Measurements from ENCODE around the gene PCLAF.
"Not testable (repeated sequence)": the region's sequence is repeated elsewhere in the genome, so short reads cannot be mapped to it uniquely, and the experiment has no call there.

Gene PCLAF

DNA sequence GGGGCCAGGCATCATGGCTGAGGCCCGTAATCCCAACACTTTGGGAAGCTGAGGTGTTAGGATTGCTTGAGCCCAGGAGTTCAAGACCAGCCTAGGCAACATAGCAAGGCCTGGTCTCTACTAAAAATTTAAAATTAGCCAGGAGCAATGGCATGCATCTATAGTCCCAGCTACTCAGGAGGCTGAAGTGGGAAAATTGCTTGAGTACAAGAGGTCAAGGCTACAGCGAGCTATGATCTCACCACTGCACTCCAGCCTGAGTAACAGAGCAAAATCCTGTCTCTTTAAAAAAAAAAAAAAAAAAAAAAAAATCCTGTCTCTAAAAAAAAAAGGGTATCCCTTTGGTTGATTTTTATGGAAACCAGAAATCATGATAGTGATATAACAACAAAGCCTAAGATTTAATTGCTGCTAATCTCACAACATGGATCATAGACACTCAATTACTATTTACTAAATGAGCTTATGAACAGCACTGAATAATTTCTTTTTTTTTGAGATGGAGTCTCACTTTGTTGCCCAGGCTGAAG is 12.1 kb downstream of the PCLAF start:
- no peak for DNase-seq (ENCODE audit: low read depth in 2 of 2)

DNA sequence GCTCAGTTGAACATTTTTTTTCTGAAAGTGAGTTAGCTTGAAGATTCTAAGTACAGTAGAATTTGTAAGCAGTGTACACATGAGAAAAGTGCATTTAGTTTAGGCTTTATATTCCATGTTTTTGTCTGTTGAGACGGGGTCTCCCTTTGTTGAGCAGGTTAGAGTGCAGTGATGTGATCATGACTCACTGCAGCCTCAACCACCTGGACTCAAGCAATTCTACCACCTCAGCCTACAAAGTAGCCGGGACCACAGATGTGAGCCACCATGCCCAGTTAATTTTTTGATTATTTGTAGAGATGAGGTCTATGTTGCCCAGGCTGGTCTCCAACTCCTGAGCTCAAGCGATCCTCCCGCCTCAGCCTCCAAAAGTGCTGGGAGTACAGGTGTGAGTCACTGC is 20.0 kb downstream of the PCLAF start:
- DNase-seq (ENCODE audit: low read depth in 2 of 2) = no peak

DNA sequence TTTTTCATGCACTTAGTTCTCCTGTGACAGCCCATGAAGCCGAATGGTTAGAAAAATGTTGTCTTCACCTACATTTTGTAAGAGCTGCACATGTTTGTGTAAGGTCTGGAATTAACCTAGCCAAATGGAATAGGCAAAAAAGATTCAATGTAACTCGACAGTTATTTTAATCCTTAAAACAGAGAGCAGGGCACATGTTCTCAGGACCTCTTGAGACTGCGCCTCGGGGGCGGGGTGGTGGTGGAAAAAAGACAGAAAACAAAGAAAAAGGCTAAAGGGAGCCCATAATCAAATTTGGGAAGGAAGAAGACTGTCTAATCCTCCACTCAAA is 24.6 kb downstream of the PCLAF start:
- no peak for DNase-seq (ENCODE audit: low read depth in 2 of 2)

DNA sequence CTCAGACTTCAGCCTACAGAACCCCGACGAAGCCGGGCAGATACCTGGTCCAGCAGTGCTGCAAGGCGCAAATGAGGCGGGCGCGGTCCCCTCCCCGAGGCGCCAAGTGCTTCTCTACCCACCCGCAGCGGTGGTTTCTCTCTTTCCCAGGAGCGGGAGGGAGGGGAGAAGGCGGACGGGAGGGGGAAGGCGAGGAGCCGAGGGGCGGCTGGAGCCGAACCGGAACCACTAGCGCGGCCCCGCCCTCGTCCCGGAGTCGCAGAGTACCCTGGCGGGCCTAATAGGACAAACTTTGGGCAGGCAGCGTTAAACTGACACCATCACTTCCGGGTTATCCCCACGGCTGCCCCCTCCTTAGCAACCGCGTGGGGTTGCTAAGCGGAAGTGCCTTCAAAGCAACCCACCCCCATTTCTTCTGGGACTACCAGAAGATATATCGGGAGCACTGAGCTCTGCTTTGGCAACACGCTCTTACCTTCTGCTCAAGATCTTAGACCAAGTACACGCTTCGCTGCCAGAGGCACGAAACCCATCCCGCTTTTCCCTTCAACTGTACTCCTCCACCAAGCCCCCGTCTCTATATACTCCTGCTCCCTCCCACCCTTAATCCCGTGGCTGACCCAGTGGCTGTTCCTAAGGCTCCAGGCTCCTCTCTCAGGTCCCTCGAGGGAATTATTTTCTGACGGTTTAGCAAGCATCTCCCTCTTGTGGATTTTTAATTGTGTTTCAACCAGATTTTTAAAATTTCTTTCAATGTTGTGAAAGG is 25.1 kb downstream of the PCLAF start, which contains the start of gene CSNK1G1:
CSNK1G1 (minus strand) TSS at position 230 of the 766 bp plus-strand sequence. CDS start 55,674 bp downstream, outside the sequence.
- DNase-seq (ENCODE audit: low read depth in 2 of 2) = peak; percentile 84 to 92

DNA sequence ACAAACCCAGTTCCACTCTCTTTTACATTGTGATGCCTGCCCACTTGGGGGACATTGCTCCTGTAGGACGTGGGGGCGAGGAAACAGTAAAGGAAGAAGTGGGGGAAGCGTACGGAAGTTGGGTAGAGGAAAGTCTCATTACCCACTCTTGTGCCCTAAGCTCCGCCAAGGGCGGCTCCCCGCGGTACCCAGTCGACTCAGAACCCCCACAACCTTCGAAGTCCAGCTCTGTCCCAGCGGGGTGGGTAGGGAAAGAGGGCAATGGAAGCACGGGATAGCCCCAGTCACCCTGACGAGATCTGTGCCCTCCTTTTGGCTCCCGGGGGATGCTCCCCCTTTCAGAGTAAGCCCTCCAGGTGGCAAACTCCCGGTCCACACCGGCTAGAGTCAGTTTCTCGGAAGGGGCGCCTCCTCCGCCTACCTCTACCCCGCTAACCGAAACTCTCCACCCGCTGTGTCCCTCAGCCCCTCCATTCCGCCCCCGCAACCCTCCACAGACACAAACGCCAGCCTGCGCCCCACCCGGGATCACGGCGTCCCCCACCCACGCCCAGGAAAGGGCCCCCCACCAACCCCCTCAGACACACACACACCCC is 25.8 kb downstream of the PCLAF start:
- DNase-seq (ENCODE audit: low read depth in 2 of 2) = peak; percentile 13 to 14

DNA sequence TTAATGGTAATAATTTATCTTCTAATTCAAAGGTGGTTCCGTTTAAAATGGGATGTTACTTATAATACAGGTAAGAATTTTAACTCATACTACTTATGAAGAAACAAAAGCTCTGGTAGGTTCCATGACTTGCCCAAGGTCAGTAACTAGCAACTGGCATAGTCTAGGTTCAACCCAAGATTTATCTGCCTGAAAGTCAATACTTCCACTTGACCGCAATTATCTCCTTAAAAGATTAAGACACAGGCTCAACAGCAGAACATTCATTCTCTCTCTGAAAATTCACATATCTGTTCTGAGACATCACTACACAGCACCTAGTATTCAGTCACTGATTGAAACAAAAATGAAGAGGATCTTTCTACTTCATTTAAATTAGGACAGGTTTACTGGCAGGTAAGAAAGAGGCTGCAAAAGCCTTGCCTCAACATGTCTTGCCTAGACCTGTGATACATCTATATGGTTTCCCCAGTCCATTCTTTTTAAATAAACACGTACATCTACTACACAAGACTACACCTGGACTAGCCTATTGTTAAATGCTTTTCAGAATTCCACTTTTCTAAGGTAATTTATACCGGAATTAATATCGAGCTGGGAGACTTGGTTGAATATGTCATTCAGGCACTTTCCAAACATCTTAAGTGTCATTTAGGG is 26.4 kb downstream of the PCLAF start:
- DNase-seq (ENCODE audit: low read depth in 2 of 2) = no peak

DNA sequence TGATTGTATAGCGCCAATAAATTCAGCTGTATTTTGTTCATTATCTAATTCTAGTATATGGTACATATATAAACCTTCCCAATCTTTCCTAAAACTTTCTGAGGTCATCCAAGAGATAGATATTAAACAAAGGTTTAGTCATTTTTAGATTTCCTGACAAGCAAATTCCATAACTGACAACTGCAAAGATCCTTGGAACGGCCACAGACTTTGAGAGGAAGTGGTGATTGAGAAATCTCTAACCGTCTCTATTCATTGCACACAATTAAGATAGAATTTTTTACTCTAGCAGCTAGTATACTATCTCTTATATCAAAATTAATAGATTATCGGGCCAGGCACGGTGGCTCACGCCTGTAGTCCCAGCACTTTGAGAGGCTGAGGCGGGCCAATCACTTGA is 30.0 kb downstream of the PCLAF start:
- DNase-seq (ENCODE audit: low read depth in 2 of 2) = no peak

DNA sequence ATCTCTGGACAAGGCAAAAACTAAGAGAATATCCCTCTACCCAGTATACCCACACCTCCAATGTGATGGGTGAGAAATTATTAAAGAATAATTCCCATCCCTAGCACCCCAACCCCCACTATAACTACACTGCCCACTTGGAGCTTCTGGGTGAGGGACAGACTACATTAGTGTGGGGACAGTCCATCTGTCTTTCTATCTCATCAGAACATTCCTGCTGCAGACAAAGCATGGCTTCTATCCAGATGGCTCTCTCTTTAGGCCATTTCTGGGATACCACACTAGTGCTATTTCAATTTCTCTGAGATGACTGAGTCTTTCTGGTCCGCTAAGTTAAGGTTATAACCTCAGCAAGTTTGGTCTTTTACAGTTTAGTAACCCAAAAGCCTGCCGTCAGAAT is 31.9 kb downstream of the PCLAF start:
- no peak for DNase-seq (ENCODE audit: low read depth in 2 of 2)

DNA sequence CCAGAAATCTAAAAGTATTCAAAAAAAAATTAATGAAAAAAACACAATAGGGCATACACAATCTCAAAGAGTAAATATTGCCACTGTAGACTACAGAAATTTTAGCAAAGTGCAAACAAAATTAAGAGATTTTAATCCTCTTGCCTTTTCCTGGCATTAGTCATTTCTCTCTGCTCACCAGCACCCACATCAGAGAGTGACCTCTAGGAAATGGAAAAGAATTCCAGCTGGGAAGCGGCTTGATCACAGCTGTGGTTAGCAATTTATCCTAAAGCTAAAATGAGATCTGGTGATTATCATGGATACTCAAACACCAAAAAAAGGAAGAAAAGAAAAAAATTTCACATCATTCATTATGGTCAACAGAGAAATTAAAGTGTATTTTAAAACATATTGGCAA is 32.8 kb downstream of the PCLAF start:
- DNase-seq (ENCODE audit: low read depth in 2 of 2) = no peak

DNA sequence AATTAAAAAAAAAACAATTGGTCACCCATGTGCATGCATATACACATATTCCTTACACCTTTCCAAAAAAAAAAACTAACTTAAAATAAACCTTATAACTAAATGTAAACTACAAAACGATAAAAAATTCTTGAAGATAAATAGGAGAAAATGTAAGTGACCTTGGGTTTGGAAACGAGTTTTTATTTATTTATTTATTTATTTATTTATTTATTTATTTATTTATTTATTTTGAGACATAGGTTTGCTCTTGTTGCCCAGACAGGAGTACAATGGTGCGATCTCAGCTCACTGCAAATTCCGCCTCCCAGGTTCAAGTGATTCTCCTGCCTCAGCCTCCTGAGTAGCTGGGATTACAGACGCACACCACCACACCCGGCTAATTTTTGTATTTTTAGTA is 35.0 kb downstream of the PCLAF start:
- not testable (repeated sequence) for DNase-seq (ENCODE audit: low read depth in 2 of 2)

DNA sequence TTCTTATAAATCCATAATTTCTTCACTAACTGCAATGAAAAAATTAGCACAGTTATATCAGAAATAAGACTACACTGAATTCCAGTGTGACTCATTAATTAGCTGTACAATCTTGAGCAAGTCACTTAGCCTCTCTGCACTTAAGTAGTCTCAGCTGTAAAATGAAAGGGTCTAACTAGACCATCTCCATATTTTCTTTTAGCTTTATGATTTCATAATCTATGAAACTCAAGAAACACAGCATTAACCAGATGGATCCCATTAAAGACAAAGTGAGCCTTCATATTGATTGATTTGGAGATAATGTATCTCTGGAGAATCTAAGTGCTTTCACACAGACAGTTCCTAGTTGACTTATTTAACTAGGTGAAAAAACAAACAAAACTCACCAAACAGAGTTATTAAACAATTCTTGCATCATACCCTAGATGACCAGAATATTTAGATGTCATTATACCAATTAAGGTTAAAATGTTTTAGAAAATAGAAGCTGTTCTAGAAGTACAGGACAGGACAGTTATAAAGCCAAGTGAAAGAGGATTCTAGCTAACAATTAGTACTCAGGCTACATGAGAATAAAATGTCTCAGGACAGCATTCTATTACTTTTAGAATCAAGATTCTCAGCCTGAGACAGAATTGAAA is 36.5 kb downstream of the PCLAF start:
- no peak for DNase-seq (ENCODE audit: low read depth in 2 of 2)

DNA sequence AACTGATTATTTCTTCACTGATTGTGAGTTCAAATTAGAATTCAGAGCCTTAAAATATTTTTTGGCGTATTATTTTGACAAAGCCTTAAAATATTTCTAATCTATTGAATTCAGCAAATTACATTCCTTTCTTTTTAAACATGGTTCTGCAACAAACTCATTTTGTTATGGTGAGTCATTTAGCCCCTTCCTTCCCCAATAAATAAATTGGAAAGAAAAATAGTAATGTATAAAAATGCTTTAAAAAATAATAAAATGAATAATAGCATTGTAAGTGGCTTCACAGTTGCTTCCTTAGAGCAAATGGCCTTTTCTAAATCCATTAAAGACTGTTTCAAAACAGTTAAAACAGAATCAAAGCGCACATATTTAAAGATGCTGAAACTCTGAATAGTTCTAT is 37.4 kb downstream of the PCLAF start:
- DNase-seq (ENCODE audit: low read depth in 2 of 2) = no peak

DNA sequence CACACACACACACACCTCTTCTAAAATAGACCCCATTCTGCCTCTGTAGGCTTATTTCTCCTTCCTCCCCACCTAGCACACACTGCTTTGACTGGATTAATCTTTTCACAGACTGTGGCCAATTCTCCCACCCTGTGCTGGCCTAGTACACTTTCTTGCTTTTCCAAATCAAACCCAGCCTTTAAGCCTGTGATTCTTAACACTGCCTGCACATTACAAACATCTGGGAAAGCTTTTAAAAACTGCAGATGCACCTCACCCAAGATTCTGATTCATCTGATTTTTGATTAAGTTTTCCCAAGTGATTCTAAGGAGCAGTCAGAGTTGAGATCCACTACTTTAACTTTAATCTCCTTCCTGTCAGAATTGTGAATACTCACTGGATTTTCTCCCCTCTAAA is 38.0 kb downstream of the PCLAF start:
- DNase-seq (ENCODE audit: low read depth in 2 of 2) = no peak

DNA sequence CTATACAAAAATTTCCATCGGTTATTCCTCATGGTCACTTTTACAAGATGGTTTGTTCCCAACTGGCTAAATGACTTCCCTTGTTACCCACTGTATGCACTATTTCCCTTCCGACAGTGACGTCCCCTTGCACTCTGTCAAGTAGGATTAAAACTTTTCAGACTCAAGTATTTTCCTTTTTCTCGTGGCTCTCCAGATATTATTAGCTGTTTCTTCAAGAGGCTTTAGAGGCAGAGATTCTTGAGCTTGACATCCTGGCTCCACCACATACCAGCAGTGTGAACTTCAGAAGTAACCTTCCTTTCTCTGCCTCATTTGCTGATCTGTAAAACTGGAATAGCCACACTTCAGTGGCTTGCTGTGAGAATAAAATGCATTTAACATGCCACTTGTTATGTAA is 39.3 kb downstream of the PCLAF start:
- no peak for DNase-seq (ENCODE audit: low read depth in 2 of 2)

DNA sequence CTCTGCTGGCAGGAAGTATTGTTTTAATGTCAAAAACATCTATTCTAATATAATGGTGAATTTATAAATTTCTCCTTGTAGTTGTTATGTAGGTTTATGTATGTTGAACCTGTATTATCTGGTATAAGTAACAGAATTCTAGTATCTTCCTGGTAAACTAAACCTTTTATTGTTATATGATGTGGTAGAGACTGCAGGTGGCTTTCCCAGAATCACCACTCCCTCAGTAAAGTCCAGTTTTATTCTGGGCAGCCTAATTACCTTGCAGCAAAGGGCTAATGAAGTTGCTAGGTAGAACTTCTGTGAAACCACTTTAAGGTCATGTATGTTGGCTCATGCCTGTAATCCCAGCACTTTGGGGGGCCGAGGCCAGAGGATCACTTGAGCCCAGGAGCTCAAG is 40.9 kb downstream of the PCLAF start:
- DNase-seq (ENCODE audit: low read depth in 2 of 2) = no peak

DNA sequence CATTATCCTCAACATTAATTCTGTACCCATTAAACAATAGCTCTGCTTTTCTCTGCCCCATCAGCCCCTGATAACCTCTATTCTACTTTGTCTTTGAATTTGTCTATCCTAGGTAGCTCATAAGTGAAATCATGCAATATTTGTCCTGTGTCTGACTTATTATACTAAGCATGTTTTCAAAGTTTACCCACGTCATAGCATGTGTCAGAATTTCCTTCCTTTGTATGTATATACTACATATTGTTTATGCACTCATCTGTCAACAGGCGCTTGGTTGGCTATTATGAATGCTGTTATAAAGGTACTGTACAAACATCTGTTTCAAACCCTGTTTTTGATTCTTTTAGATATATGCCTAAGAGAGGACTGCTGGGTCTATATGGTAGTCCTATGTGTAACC is 43.5 kb downstream of the PCLAF start:
- DNase-seq (ENCODE audit: low read depth in 2 of 2) = no peak

DNA sequence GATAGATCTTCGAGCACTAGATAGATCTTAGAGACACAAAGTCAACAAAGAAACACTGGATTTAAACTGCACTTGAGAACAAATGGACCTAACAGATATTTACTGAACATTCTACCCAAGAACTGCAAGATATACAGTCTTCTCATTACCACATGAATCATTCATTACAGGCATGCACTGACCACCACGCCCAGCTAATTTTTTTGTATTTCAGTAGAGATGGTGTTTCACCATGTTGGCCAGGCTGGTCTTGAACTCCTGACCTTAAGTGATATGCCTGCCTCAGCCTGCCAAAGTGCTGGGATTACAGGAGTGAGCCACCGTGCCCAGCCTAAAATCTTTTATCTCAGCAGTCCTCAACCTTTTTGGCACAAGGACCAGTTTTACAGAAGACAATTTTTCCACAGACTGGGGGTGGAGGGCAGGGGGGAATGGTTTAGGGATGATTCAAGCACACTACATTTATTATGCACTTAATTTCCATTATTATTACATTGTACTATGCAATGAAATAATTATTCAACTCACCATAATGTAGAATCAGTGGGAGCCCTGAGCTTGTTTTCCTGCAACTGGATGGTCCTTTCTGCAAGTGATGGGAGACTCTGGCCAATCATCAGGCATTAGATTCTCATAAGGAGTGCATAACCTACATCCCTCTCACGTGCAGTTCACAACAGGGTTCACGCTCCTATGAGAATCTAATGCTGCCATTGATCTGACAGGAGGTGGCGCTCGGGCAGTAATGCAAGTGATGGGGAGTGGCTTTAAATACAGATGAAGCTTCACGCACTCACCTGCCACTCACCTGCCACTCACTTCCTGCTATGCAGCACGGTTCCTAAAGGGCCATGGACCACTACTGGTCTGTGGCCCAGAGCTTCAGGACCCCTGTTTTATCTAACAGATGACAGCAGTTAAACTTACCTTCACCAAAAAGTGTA is 47.0 kb downstream of the PCLAF start:
- DNase-seq (ENCODE audit: low read depth in 2 of 2) = no peak

DNA sequence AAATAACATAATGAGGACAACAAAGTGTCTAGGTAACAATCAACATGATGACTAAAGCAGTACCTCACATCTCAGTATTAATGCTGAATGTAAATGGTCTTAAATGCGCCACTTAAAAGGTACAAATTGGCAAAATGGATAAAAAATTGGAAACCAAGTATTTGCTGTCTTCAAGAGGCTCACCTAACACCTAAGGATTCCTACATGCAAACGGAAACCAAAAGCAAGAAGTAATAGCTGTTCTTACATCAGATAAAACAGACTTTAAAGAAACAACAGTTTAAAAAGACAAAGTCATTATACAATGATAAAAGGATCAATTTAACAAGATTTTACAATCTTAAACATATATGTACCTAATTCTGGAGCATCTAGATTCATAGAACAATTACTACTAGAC is 47.7 kb downstream of the PCLAF start:
- no peak for DNase-seq (ENCODE audit: low read depth in 2 of 2)

DNA sequence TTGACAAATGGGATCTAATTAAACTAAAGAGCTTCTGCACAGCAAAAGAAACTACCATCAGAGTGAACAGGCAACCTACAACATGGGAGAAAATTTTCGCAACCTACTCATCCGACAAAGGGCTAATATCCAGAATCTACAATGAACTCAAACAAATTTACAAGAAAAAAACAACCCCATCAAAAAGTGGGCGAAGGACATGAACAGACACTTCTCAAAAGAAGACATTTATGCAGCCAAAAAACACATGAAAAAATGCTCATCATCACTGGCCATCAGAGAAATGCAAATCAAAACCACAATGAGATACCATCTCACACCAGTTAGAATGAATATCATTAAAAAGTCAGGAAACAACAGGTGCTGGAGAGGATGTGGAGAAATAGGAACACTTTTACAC is 49.6 kb downstream of the PCLAF start:
- not testable (repeated sequence) for DNase-seq (ENCODE audit: low read depth in 2 of 2)

DNA sequence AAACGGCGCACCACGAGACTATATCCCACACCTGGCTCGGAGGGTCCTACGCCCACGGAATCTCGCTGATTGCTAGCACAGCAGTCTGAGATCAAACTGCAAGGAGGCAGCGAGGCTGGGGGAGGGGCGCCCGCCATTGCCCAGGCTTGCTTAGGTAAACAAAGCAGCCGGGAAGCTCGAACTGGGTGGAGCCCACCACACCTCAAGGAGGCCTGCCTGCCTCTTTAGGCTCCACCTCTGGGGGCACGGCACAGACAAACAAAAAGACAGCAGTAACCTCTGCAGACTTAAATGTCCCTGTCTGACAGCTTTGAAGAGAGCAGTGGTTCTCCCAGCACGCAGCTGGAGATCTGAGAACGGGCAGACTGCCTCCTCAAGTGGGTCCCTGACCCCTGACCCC is 54.3 kb downstream of the PCLAF start:
- not testable (repeated sequence) for DNase-seq (ENCODE audit: low read depth in 2 of 2)

DNA sequence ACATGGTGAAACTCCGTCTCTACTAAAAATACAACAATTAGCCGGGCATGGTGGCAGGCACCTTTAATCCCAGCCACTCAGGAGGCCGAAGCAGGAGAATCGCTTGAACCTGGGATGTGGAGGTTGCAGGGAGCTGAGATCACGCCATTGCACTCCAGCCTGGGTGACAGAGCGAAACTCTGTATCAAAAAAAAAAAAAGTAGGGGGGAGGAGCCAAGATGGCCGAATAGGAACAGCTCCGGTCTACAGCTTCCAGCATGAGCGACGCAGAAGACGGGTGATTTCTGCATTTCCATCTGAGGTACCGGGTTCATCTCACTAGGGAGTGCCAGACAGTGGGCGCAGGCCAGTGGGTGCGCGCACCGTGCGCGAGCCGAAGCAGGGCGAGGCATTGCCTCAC is 54.8 kb downstream of the PCLAF start:
- not testable (repeated sequence) for DNase-seq (ENCODE audit: low read depth in 2 of 2)

Measured in stimulated activated CD4-positive, alpha-beta T cell treated with anti-CD3 and anti-CD28 coated beads, Interleukin-4, amount 100 ng/mL, for 48 hours (primary cell).